HG03025 (cell line): ENCODE data around the gene CYLD.

Source experiments
- ATAC-seq: cut with Tn5 transposase; IDR thresholded peaks from one replicate; pipeline ENCODE4 v1.9.1; 2021; ENCODE audit warnings: mild to moderate bottlenecking, moderate library complexity; ENCODE audit not compliant: unreplicated experiment, low FRiP score

CYLD gene

DNA sequence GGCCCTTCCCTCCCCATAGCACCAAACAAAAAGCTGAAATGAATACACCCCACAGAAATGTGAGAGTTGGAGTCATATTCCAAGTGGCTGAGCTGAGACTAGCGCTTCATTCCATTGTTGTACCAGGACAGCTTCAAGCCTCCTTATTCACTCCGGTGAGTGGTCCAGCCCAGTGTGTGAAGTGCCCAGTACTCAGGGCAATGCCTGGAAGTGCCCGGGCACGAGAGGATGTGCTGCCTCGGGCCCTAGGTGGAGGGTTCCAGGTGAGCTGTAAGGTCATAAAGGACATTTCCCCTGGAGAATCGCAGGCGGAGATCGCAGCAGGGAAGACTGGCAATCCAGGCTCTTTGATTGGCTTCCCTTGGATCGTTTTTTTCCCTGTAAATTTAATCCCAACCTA, 5.4 kb upstream of the CYLD start:
- ATAC-seq: no peak

DNA sequence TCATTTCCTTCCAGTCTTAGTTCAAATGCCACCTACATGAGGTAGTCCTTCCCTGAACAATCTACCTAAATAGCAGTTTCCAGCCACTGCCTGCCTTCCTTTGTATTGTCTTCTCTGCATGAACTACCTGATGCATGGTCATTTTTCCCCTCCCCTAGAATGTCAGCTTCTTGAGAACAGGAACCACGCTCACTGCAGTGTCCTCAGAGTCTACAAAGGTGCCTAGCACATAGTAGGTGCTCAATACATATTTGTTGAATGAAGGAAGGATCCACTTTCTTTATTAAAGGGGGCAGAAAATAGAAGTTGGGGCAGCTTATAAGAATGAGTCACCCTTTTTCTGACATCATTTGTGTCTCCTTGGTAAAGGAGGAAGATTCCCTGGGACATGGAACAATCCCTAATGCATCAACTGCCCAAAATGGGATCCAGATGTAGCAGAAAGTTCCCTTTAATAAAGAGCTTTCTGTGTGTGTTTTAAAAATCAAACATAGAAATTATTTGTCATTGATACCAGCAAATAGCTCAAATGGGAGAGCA, 4.4 kb upstream of the CYLD start:
- no peak for ATAC-seq

DNA sequence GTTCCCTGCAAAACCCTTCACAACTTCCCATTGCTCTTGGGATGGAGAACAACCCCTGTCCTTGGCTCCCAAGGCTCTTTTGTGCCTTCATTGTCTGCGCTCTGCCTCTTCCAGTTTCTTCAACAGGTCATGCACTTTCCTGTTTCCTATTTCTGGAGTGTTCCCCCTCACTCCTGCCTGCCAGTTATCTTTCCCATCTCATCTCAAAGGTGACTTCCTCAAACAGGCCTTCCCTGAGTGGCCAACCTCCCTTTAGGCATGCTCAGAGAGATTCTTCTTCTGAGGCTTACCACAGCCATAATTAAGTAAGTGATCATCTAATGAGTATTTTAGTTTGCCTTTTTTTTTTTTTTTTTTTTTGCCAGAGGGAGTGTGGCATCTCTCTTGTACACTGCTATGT, 2.9 kb upstream of the CYLD start:
- ATAC-seq: no peak

DNA sequence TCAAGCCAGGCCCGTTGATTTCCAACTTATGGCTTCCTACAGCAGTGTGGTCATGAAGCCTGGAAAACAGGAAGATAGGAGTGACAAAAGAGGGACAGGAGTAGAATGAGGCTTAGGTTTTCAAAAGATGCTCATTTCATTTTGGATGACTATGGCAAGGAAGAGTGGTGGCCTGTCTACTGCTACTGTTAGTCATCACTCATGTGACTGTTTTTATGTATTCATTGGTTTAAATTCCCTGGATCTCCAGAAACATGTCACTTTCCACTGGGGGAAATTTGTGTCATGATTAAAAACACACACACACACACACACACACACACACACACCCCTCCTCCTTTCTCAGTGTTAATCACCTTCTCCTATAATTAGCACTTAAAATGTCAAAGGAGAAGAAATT, 1.1 kb upstream of the CYLD start:
- no peak for ATAC-seq

DNA sequence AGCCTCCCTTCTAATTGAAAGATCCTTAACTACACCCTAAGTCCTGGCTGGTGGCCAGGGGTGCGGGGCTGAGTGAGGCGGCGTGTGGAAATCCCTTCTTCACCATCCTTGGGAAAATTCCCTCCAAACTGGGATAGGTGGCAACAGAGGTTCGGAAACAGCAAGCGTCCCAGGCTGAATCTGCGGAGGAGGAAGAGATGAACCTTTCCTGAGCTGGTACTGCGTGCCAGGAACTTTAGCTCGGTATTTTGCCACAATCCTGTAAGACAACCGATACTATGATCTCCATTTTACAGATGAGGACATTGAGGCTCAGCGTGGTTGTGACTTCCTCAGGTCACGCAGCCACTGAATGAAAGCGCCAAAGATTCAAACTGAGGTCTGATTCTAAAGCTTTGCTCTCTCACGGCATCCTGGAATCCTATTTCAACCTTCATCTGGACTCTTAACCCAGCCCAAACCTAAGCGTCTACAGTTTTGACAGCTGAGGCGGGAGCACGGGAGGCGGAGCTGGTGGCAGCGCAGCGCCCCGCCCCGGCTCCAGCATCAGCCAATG, 583 bp upstream of the CYLD start:
- no peak for ATAC-seq

DNA sequence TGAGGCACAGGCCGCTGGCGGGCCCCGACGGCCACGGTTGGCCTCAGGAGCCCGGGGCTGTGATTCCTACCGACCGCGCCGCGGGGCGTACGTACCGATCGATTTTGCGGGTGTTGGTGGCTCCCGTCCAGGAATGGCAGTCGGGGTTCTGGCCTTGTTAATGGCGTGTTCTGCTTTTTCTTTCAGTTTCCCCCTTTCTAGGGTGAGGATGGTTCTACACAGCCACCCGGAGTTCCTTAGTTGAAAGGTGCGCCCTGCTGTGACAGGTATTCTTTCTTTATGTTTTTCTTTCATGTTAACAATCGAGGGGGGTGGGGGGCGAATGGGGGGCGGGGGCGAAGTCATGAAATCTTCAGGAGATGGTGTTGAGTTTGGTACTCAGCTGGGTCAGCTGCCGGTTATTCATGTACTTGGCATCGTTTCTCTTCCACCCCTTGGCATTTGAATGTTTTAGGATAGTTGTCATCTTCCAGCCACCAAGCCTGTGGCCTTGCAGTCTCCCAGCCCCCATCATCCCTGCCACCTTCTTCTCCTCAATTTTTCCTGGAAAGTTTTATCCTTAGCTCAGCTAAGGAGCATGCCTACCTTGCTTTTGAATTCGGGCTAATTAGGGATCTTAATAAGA, 802 bp downstream of the CYLD start:
- ATAC-seq: peak; percentile 7

DNA sequence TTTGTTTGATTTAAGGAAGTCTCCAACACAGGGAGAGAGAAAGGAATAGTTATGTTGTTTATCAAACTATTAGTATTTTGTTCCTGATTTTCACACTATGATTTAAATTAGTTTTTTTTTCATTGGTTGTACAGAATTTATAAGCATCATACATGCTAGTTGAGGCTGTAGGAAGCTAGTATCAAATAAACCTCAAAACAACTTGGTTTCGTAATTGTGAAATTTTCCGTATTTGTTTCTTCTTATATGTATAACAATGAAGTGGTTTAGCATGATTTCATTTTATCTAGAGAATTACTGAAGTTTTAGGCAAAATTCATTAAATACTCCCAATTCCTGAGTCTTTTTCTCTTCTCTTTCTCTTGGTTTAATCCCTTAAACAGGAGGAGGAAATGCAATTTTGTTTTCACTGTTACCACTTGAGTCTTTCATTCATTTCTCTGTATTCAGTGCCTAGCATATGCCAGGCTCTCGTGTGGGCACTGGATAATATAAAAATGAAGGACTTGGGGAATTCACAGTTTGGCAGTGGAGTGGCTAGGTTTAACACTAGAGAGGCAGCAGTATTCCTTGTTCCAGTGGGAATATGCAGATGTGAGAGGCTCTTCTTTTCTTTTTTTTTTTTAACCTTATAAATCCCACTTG, 1.8 kb downstream of the CYLD start:
- ATAC-seq: no peak

DNA sequence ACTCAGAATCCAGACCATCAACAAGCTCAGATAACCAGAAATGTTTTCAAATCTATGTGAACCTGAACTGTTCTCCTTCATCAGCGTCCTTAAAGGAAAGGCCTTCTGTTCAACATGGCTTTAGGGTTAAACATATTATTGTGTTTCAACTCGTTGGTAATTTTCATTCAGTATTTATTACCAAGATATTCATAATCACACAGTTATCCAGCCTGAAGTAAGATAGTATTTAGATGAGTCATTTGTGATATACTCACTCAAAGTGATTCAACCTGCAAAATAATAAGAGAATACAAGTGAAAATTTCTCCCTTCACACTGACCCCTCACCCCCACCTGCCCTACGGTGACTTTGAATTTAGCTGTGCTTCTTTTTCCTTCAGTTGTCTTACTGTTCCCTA, 3.0 kb downstream of the CYLD start:
- no peak for ATAC-seq

DNA sequence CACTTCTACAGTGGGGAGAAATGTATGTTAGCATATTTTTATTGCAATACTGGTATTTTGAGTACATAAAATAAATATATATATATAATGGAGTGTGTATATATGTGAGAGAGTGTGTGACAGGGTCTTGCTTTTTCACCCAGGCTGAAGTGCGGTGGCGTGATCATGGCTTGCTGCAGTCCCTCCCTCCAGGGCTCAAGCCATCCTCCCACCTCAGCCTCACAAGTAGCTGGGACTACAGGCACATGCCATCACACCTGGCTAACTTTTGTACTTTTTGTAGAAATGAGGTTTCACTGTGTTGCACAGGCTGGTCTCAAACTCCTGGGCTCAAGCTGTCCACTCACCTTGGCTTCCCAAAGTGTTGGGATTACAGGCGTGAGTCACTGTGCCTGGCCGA, 4.1 kb downstream of the CYLD start:
- no peak for ATAC-seq

DNA sequence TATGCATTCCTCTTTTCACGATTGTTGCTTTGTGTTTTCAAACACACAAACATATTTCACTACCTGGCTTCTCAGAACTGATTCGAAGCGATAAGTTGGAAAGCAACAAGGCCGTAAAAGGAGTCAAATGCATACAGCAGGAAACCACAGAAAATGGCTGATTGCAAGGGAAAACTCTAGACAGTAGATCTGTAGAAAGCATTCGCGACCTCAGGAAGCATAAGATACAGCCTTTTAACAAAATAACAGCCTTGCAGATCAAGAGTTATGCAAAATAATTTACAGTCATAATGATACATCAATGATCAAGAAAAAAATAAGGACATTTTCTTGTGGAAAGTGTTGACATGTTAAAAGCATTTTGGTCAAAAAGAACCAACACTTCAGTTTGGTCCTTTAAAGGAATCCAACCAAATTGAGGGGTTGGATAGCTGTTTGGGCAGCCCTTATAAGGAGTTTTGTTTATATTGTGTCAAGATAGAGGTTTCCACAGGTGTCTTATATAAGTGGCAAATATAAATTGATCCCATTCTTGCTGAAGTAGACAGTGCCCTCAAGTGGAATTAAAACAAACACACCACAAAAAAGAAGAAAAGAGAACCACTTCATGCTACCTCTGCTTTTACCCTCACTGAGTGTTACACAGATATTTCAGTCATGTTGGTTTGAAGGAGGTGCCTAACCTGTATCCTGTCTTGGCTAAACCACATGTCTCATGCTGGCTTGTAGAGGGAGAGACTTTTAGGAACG, 5.5 kb downstream of the CYLD start:
- ATAC-seq: no peak

DNA sequence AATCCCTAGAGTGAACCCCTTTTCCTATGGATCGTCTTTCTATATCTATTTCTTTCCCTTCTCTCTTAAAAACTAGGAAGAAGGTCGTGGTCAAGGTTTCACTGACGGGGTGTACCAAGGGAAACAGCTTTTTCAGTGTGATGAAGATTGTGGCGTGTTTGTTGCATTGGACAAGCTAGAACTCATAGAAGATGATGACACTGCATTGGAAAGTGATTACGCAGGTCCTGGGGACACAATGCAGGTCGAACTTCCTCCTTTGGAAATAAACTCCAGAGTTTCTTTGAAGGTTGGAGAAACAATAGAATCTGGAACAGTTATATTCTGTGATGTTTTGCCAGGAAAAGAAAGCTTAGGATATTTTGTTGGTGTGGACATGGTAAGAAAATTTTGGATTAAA, 9.6 kb downstream of the CYLD start:
- ATAC-seq: no peak

DNA sequence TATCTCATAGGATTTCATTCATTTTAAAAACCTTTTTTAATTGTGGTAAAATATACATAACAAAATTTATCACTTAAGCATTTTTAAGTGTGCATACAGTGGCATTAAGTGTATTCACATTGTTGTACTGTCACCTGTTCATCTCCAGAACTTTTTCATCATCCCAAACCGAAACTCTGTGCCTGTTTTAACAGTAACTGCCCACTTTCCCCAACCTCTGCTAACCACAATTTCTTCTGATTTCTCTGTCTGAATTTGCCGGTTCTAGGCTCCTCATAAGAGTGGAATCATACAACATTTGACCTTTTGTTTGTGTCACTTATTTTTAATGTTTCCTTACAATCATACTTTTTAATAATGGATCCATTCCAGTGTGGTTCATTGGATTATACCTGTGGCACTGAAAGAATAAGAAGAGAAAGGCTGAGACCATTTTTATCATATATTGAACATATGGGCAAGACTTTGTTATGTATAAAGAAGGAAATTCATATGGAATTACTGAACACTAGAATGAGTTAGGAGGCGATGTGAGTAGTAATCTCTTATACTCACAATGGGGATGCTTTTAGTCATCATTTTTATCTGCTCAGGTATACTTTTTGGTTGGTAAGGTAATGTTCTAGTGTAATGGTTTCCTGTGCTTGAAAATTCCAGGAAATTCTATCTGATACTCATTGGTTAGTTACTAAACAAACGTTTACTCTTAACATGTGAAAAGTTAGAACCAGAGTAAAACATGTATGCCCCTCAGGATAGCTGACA, 10.8 kb downstream of the CYLD start:
- ATAC-seq: no peak

DNA sequence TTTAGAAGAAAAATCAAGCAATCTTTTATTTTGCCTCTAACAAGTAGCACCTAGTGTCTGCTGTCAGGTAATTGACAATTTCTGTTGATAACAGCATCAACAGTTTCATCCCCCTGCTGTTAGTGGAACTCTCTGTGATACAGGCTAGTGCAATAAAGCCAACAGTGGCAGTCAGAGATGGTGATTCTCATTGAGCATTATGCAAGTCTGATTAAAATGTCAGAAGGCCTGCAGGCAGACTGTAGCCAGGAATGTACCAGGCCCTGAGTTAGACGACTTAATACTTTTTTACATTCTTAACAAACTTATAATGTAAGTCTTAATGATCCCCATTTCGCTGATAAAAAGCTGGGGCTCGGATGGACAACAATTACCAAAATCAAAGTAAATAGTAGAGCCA, 14.6 kb downstream of the CYLD start:
- no peak for ATAC-seq

DNA sequence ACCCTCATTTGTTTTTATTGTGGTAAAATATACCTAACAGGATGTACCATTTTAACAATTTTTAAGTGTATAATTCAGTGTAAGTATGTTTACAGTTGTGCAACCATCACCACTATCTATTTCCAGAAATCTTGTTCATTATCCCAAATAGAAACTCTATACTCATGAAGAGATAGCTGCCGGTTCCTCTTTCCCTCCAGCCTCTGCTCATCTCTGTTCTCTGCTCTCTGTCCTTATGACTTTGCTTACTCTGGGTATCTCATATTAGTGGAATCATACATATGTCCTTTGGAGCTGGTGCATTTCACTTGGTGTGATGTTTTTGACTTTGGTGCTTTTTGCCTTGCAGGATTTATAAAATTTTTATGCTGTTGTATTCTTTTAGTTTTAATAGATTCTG, 19.4 kb downstream of the CYLD start:
- no peak for ATAC-seq

DNA sequence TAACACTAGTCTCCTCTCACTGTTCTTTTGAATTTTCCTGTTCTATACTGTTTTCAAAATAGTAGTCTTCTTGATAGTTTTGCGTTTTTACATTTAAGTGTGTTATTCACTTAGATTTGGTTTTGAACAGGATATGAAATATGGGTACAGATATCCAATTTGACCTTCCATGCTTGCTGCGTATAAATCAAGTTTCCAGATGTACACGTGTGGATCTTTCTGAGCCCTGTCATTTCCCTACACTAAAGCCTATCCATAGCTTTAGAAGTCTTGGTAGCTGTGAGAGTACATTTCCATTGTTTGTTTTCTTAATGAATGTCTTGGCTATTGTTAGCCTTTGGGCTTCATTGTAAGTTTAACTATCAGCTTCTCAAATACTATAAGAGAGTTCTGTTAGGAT, 20.4 kb downstream of the CYLD start:
- no peak for ATAC-seq

DNA sequence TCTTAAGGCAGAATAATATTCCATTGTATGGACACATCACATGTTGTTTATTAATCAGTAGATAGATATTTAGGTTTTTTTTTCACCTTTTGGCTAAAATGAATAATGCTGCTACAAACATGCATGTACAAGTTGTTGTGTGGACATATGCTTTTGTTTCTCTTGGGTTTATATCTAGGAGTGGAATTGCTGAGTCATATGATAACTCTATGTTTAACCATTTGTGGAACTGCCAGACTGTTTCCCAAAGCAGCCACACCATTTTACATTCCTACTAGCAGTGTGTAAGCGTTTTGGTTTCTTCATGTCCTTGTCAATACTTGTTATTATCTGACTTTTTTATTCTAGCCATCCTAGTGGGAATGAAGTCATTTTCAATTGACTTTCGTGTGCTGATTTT, 21.3 kb downstream of the CYLD start:
- ATAC-seq: no peak

DNA sequence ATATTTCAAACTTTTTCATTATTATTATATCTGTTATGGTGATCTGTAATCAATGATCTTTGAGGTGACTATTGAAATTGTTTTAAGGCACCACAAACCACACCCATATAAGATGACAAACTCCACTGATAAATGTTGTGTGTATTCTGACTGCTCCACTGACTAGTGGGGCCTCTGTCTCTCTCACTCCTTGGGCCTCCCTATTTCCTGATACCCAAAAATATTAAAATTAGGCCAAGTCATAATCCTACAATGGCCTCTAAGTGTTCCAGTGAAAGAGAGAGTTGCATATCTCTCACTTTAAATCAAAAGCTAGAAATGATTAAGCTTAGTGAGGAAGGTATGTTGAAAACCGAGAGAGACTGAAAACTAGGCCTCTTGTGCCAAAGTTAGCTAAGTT, 23.4 kb downstream of the CYLD start:
- ATAC-seq: no peak

DNA sequence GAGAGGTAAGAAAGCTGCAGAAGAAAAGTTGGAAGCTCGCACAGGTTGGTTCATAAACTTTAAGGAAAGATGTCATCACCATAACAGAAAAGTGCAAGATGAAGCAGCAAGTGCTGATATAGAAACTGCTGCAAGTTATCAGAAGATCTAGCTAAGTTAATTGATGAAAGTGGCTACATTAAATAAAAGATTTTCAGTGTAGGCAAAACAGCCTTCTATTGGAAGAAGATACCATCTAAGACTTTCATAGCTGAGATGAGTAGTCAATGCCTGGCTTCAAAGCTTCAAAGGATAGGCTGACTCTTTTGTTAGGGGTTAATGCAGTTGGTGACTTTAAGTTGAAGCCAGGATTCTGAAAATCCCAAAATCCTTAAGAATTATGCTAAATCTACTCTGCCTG, 24.0 kb downstream of the CYLD start:
- no peak for ATAC-seq

DNA sequence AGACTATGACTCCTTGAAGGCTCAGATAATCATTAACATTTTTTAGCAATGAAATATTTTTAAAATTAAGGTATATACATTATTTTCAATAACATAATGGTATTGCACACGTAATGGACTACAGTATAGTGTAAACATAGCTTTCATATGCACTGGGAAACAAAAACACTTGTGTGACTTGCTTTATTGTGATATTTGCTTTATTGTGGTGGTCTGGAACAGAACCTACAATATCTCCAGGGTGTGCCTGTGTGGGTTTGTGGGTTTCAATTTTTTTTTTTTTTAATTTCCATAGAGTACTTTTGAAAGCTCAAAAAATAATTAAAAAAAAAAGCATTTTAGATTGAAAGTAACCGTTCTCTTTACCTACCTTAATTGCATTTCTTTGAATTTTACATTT, 25.3 kb downstream of the CYLD start:
- ATAC-seq: no peak

DNA sequence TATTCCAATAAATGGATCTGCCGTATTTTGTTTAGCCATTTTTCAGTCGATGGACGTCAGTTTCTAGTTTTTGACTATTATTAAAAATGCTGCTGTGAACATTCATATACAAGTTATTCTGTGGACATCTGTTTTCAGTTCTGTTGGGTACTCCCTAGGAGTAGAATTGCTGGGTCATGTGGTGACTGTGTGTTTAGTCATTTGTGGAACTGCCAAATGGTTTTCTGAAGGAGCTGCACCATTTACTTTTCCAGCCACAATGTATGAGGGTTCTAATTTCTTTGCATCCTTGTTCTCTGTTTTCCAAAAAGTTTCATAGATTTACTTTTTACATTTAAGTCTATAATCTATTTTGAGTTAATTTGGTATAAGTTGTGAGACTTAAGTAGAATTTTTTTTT, 29.5 kb downstream of the CYLD start:
- no peak for ATAC-seq

DNA sequence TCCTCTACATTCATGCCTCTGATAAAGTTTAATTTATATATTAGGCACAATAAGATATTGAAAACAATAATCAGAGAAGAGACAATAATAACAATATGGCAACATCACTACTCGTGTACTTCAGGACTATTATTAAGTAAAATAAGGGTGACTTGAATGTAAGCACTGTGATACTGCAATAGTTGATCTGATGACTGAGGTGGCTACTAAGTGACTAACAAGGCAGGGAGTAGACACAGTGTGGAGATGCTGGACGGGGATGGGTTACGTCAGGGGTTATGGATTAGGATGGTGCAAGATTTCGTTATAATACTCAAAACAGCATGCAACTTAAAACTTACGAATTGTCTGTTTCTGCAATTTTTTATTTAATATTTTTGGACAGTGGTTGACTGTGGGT, 32.5 kb downstream of the CYLD start:
- no peak for ATAC-seq
